ENCODE results near the gene RPS16. TPM values are rescaled to one million over a fixed set of nuclear protein-coding genes. Genes with fewer than 3 reads are reported as not detected.
A peak's percentile ranks its signal among the peaks of the same experiment; 100 is the strongest.
"Not testable (repeated sequence)": the region's sequence is repeated elsewhere in the genome, so short reads cannot be mapped to it uniquely, and the experiment has no call there.

RPS16 gene
- total RNA-seq, 4 donors from 2014 or later, result 1,316 to 2,441 (median 1,971) TPM

- no peak for TF ChIP-seq POLR2A (IDR thresholded peaks at IDR 0.05; ENCODE audit: low read depth)
- H3K36me3 ChIP-seq, result peaks cover 65 to 97% (median 87%) of the 10 kb centered on the region in 4 donors
- H3K27ac ChIP-seq (replicated peaks in 1 of 4), result no peak overlapping the region
- intact Hi-C loops (cut with DNase I), result no loop called here
- H3K9me3 ChIP-seq, result no peaks in the 10 kb centered on the region
- WGBS, result 94% methylated on average over 3 of the region's 3 CpGs
- H3K4me1 ChIP-seq, result no peaks in the 10 kb centered on the region
- no peak for DNase-seq (ENCODE audit: extremely low spot score)
- no peak overlapping the region for H3K4me3 ChIP-seq
- no peaks in the 10 kb centered on the region for H3K27me3 ChIP-seq
Observed at GRCh38 chr19:39463403-39463802, 27.7 kb upstream of the RPS16 start.

GRCh38 chr19:39451257-39451656 lies 15.5 kb upstream of the RPS16 start:
- intact Hi-C loops (cut with DNase I); H3K9me3 ChIP-seq; H3K27ac ChIP-seq (replicated peaks in 1 of 4); H3K4me3 ChIP-seq; H3K27me3 ChIP-seq; DNase-seq (ENCODE audit: extremely low spot score): not testable (repeated sequence)
- peaks cover 37 to 59% (median 48%) of the 10 kb centered on the region in 4 donors for H3K4me1 ChIP-seq
- H3K36me3 ChIP-seq, result peaks cover 15 to 71% (median 45%) of the 10 kb centered on the region in 4 donors
- WGBS, result 93% methylated on average over 8 of the region's 8 CpGs

- 88% methylated on average over 8 of the region's 8 CpGs for WGBS
- H3K4me3 ChIP-seq, result no peak overlapping the region
- no peak overlapping the region for H3K27ac ChIP-seq (replicated peaks in 1 of 4)
- TF ChIP-seq POLR2AphosphoS5 (IDR thresholded peaks at IDR 0.05), result no peak
- no peak for TF ChIP-seq CTCF (IDR thresholded peaks at IDR 0.05)
- no peak for TF ChIP-seq POLR2A (IDR thresholded peaks at IDR 0.05; ENCODE audit: low read depth)
- TF ChIP-seq EP300 (IDR thresholded peaks at IDR 0.05), result no peak
- H3K27me3 ChIP-seq, result no peaks in the 10 kb centered on the region
- intact Hi-C loops (cut with DNase I), result loop anchor here (5.0 kb wide), 1 partner anchor 83 kb away; the partner anchor contains the start of gene EID2B
- H3K9me3 ChIP-seq, result no peaks in the 10 kb centered on the region
- H3K36me3 ChIP-seq, result peaks cover 15 to 54% (median 34%) of the 10 kb centered on the region in 4 donors
- DNase-seq (ENCODE audit: extremely low spot score), result no peak
- peaks cover 43 to 71% (median 57%) of the 10 kb centered on the region in 4 donors for H3K4me1 ChIP-seq
Observed at GRCh38 chr19:39449116-39449797, 13.5 kb upstream of the RPS16 start.

- no peaks in the 10 kb centered on the region for H3K9me3 ChIP-seq
Observed at GRCh38 chr19:39448271-39448670, 12.5 kb upstream of the RPS16 start.

GRCh38 chr19:39446365-39447084 lies 10.8 kb upstream of the RPS16 start:
- H3K9me3 ChIP-seq, result no peaks in the 10 kb centered on the region
- WGBS, result 83% methylated on average over 16 of the region's 16 CpGs
- TF ChIP-seq POLR2AphosphoS5 (IDR thresholded peaks at IDR 0.05), result no peak
- no peak for TF ChIP-seq EP300 (IDR thresholded peaks at IDR 0.05)
- H3K4me1 ChIP-seq, result peaks cover 46 to 73% (median 59%) of the 10 kb centered on the region in 4 donors
- peak overlapping the region; percentile 73 to 96 (median 90) for H3K4me3 ChIP-seq
- no peaks in the 10 kb centered on the region for H3K27me3 ChIP-seq
- no peak for DNase-seq (ENCODE audit: extremely low spot score)
- peaks cover 0 to 28% (median 10%) of the 10 kb centered on the region in 4 donors for H3K36me3 ChIP-seq
- H3K27ac ChIP-seq (replicated peaks in 1 of 4), result peak overlapping the region; percentile 91 to 96 (median 94)
- intact Hi-C loops (cut with DNase I), result loop anchor here (5.0 kb wide), 1 partner anchor 86 kb away; the partner anchor contains the start of gene EID2B

More at GRCh38 chr19:39448271-39448670, 12.5 kb upstream of the RPS16 start:
- 65% methylated on average over 3 of the region's 3 CpGs for WGBS
- intact Hi-C loops (cut with DNase I), result loop anchor here (5.0 kb wide), 1 partner anchor 84 kb away; the partner anchor contains the start of gene EID2B
- H3K4me3 ChIP-seq, result no peak overlapping the region
- peaks cover 8 to 44% (median 24%) of the 10 kb centered on the region in 4 donors for H3K36me3 ChIP-seq
- no peak overlapping the region for H3K27ac ChIP-seq (replicated peaks in 1 of 4)
- no peaks in the 10 kb centered on the region for H3K27me3 ChIP-seq
- peaks cover 46 to 79% (median 62%) of the 10 kb centered on the region in 4 donors for H3K4me1 ChIP-seq
- DNase-seq (ENCODE audit: extremely low spot score), result no peak
- TF ChIP-seq EP300 (IDR thresholded peaks at IDR 0.05), result no peak
- TF ChIP-seq CTCF (IDR thresholded peaks at IDR 0.05), result no peak
- TF ChIP-seq POLR2A (IDR thresholded peaks at IDR 0.05; ENCODE audit: low read depth), result no peak
- no peak for TF ChIP-seq POLR2AphosphoS5 (IDR thresholded peaks at IDR 0.05)

All from esophagus muscularis mucosa (tissue), 4 donors.